ENCODE results near the gene DNASE1L2. TPM values are rescaled to one million over a fixed set of nuclear protein-coding genes. Genes with fewer than 3 reads are reported as not detected.

Gene DNASE1L2
- total and polyA plus RNA-seq, 2 of the 8 experiments (the other 6 are each of a cell fraction or from before 2014, with no cell fraction given), result 0.35 to 0.97 TPM

GRCh38 chr16:2236337-2237101, at the start of gene DNASE1L2 (continued):
- no peak for TF ChIP-seq RAD21 (IDR thresholded peaks at IDR 0.05 in 1 of 2, conservative IDR thresholded peaks at IDR 0.05 in 1 of 2; ENCODE audit: low read depth in 2 of 2, low read length in 2 of 2)
- TF ChIP-seq CTBP2 (IDR thresholded peaks at IDR 0.05; ENCODE audit: borderline replicate concordance, insufficient read depth, insufficient read length, low read length), result no peak
- no peak for TF ChIP-seq SRF (IDR thresholded peaks at IDR 0.05; ENCODE audit: low read depth, low read length)
- no peak for TF ChIP-seq CBX5 (IDR thresholded peaks at IDR 0.05; ENCODE audit: low read depth, low read length)
- TF ChIP-seq KDM5A (IDR thresholded peaks at IDR 0.05; ENCODE audit: low read length), result no peak
- no peak for TF ChIP-seq GTF2F1 (IDR thresholded peaks at IDR 0.05; ENCODE audit: borderline replicate concordance, low read depth, low read length)
- no peak for TF ChIP-seq E2F6 (IDR thresholded peaks at IDR 0.05)
- peak; percentile 42; the same call in 1 of the 2 replicates for TF ChIP-seq TAF1 (IDR thresholded peaks at IDR 0.05; ENCODE audit: low read depth, low read length)
- TF ChIP-seq TAF7 (optimal IDR thresholded peaks at IDR 0.05; ENCODE audit: borderline replicate concordance, low read depth, low read length), result no peak
- no peak for TF ChIP-seq FOSL1 (IDR thresholded peaks at IDR 0.05; ENCODE audit: insufficient read depth, low read depth, low read length)
- no peak for TF ChIP-seq POU5F1 (IDR thresholded peaks at IDR 0.05; ENCODE audit: low read depth, low read length)
- TF ChIP-seq SIX5 (IDR thresholded peaks at IDR 0.05; ENCODE audit: low read depth, low read length), result no peak
- no peak for TF ChIP-seq CREB1 (IDR thresholded peaks at IDR 0.05)
- 0 out of 2 replicates have a peak, but pooled peaks have one; percentile 40 for TF ChIP-seq TBP (IDR thresholded peaks at IDR 0.05; ENCODE audit: low read depth, low read length)
- TF ChIP-seq KDM4A (IDR thresholded peaks at IDR 0.05; ENCODE audit: low read depth, low read length, severe bottlenecking), result no peak
- TF ChIP-seq ZNF274 (IDR thresholded peaks at IDR 0.05; ENCODE audit: borderline replicate concordance, extremely low read depth, low read length), result no peak
- no peak for TF ChIP-seq BCL11A (IDR thresholded peaks at IDR 0.05; ENCODE audit: low read depth in 2 of 2, low read length in 2 of 2)
- no peak for TF ChIP-seq RNF2 (IDR thresholded peaks at IDR 0.05; ENCODE audit: borderline replicate concordance, low read depth, low read length, missing control alignments, poor library complexity, severe bottlenecking)
- TF ChIP-seq YY1 (IDR thresholded peaks at IDR 0.05; ENCODE audit: low read depth, low read length), result no peak
- no peak for TF ChIP-seq SP4 (IDR thresholded peaks at IDR 0.05; ENCODE audit: low read length)
- 0 out of 2 replicates have a peak, but pooled peaks have one; percentile 8 for TF ChIP-seq POLR2AphosphoS5 (IDR thresholded peaks at IDR 0.05; ENCODE audit: low read depth, low read length)
- TF ChIP-seq HDAC2 (IDR thresholded peaks at IDR 0.05; ENCODE audit: borderline replicate concordance in 1 of 2, low read depth in 2 of 2, low read length in 2 of 2), result no peak

Data from H1 (cell line).